A204.1 (cell line): Measurements from ENCODE around the gene KRT37.
"Not testable (repeated sequence)": the region's sequence is repeated elsewhere in the genome, so short reads cannot be mapped to it uniquely, and the experiment has no call there.

ENCODE experiments used
- FAIRE-seq: peaks from 2 replicates; lab custom pipeline; 2012; peaks lifted over from hg19 to GRCh38; lab: Jason Lieb, UNC

KRT37 gene

GRCh38 chr17:41434415-41434814 lies 10.0 kb upstream of the KRT37 start:
- FAIRE-seq, result no peak

GRCh38 chr17:41434005-41434404 lies 9.6 kb upstream of the KRT37 start:
- no peak for FAIRE-seq

GRCh38 chr17:41433586-41433985 lies 9.2 kb upstream of the KRT37 start:
- FAIRE-seq, result no peak

- not testable (repeated sequence) for FAIRE-seq
Measured at GRCh38 chr17:41430376-41430775, 6.0 kb upstream of the KRT37 start.

- no peak for FAIRE-seq
Measured at GRCh38 chr17:41429667-41430066, 5.3 kb upstream of the KRT37 start.

GRCh38 chr17:41428591-41429291 lies 4.4 kb upstream of the KRT37 start:
- no peak for FAIRE-seq

- not testable (repeated sequence) for FAIRE-seq
Measured at GRCh38 chr17:41422586-41422985, 1.8 kb downstream of the KRT37 start.

- FAIRE-seq, result no peak
Measured at GRCh38 chr17:41421617-41422016, 2.8 kb downstream of the KRT37 start.

GRCh38 chr17:41421116-41421515 lies 3.3 kb downstream of the KRT37 start:
- no peak for FAIRE-seq

GRCh38 chr17:41420134-41420533 lies 4.3 kb downstream of the KRT37 start:
- FAIRE-seq, result no peak

GRCh38 chr17:41419716-41420115 lies 4.7 kb downstream of the KRT37 start:
- FAIRE-seq, result no peak

- FAIRE-seq, result no peak
Measured at GRCh38 chr17:41418116-41418860, 6.1 kb downstream of the KRT37 start.

GRCh38 chr17:41417576-41418015 lies 6.8 kb downstream of the KRT37 start:
- no peak for FAIRE-seq

GRCh38 chr17:41417127-41417526 lies 7.3 kb downstream of the KRT37 start:
- FAIRE-seq, result no peak

GRCh38 chr17:41416479-41416878 lies 7.9 kb downstream of the KRT37 start:
- no peak for FAIRE-seq

GRCh38 chr17:41415833-41416335 lies 8.5 kb downstream of the KRT37 start:
- no peak for FAIRE-seq

- FAIRE-seq, result no peak
Measured at GRCh38 chr17:41415411-41415810, 9.0 kb downstream of the KRT37 start.

GRCh38 chr17:41413982-41414381 lies 10.4 kb downstream of the KRT37 start:
- no peak for FAIRE-seq

- FAIRE-seq, result no peak
Measured at GRCh38 chr17:41413353-41413957, 10.9 kb downstream of the KRT37 start.

- FAIRE-seq, result no peak
Measured at GRCh38 chr17:41411072-41411840, 13.1 kb downstream of the KRT37 start.

- FAIRE-seq, result no peak
Measured at GRCh38 chr17:41407226-41407625, 17.2 kb downstream of the KRT37 start.

GRCh38 chr17:41406205-41406604 lies 18.2 kb downstream of the KRT37 start:
- no peak for FAIRE-seq
